Right ventricle myocardium inferior (tissue), 1 donor: ENCODE measurements around the gene IZUMO4. TPM values are rescaled to one million over a fixed set of nuclear protein-coding genes. Genes with fewer than 3 reads are reported as not detected.
"Not testable (repeated sequence)": the region's sequence is repeated elsewhere in the genome, so short reads cannot be mapped to it uniquely, and the experiment has no call there.

ENCODE experiments used
- ATAC-seq: fragments of 200-7000 bp; cut with Tn5 transposase; one replicate; pipeline ENCODE4 v1.9.1; 2020; ENCODE audit warnings: mild to moderate bottlenecking, moderate library complexity
- DNase-seq: peaks from one replicate; pipeline ENCODE4 v3.0.0; 2021; ENCODE audit errors: missing footprints
- intact Hi-C: fragments of 100-400 bp; cut with DNase I; formaldehyde crosslinking; loops from one replicate; pipeline ENCODE4 v1.11.0; 2022
- total RNA-seq: library from RNA; stranded (reverse); fragmentation: NEBNext Ultra II Directional; extraction: Animal tissue kit (Norgen Biotek cat#: 25700); gene quantifications from one replicate; pipeline ENCODE4 v1.2.1, GENCODE V29; 2021
- donor health status: DM: no; HTN: yes; CAD: no; lungs with severe emphysema.

The IZUMO4 gene
- total RNA-seq, 1 donor from 2014 or later: 1.4 TPM

- DNase-seq (no peak), ATAC-seq (no peak)
- intact Hi-C loops: no loop called here
Measured at GRCh38 chr19:2077833-2078619, 18.7 kb upstream of the IZUMO4 start.

- DNase-seq (no peak), ATAC-seq (no peak)
- intact Hi-C loops: no loop called here
Measured at GRCh38 chr19:2079076-2079864, 17.4 kb upstream of the IZUMO4 start.

- intact Hi-C loops: no loop called here
- DNase-seq (no peak), ATAC-seq (no peak)
Measured at GRCh38 chr19:2079865-2080301, 16.8 kb upstream of the IZUMO4 start.

GRCh38 chr19:2080336-2080988 lies 16.3 kb upstream of the IZUMO4 start:
- DNase-seq (no peak), ATAC-seq (no peak)
- intact Hi-C loops: no loop called here

GRCh38 chr19:2081873-2082810 lies 14.6 kb upstream of the IZUMO4 start:
- DNase-seq: peak; percentile 75
- ATAC-seq: peak; percentile 24
- intact Hi-C loops: no loop called here

GRCh38 chr19:2083174-2083854 lies 13.4 kb upstream of the IZUMO4 start:
- ATAC-seq (no peak), DNase-seq (peak; percentile 71)
- intact Hi-C loops: no loop called here

- intact Hi-C loops: no loop called here
- ATAC-seq (peak; percentile 66), DNase-seq (peak; percentile 92)
Measured at GRCh38 chr19:2084993-2085720, 11.6 kb upstream of the IZUMO4 start.

GRCh38 chr19:2086695-2087620 lies 9.8 kb upstream of the IZUMO4 start:
- intact Hi-C loops, DNase-seq, ATAC-seq: not testable (repeated sequence)

GRCh38 chr19:2087621-2088100 lies 9.1 kb upstream of the IZUMO4 start:
- intact Hi-C loops: no loop called here
- no peak for ATAC-seq
- DNase-seq: no peak

GRCh38 chr19:2089001-2089711 lies 7.6 kb upstream of the IZUMO4 start:
- ATAC-seq (no peak), DNase-seq (no peak)
- intact Hi-C loops: no loop called here

- DNase-seq (no peak), ATAC-seq (no peak)
- intact Hi-C loops: no loop called here
Measured at GRCh38 chr19:2089727-2090053, 7.0 kb upstream of the IZUMO4 start.

GRCh38 chr19:2091926-2092525 lies 4.7 kb upstream of the IZUMO4 start:
- ATAC-seq: not testable (repeated sequence)

GRCh38 chr19:2096034-2096479 lies 658 bp upstream of the IZUMO4 start, which contains the start of gene MOB3A:
TSS of gene MOB3A (minus strand) at chr19:2096326. CDS start at chr19:2078560, 17,766 bp downstream.
- intact Hi-C loops: loop anchor here (1.0 to 2.0 kb wide), 2 partner anchors 31 to 55 kb away; partner anchors contain the start of gene AP3D1
- peak; percentile 97 for DNase-seq
- ATAC-seq: peak; percentile 74

More at GRCh38 chr19:2091926-2092525, 4.7 kb upstream of the IZUMO4 start:
- intact Hi-C loops, DNase-seq: not testable (repeated sequence)

- ATAC-seq: no peak
- intact Hi-C loops: loop anchor here (2.0 kb wide), 1 partner anchor 29 kb away; no protein-coding TSS in a partner anchor
- no peak for DNase-seq
Measured at GRCh38 chr19:2097203-2097885, 629 bp downstream of the IZUMO4 start.
